Tibial nerve (tissue), 4 donors: ENCODE measurements around the gene DMGDH. TPM values are rescaled to one million over a fixed set of nuclear protein-coding genes. Genes with fewer than 3 reads are reported as not detected.

ENCODE experiments used
- DNase-seq, 2 donors: peaks; one replicate each; pipeline ENCODE4 v3.0.0-alpha.2; 2019; ENCODE audit warnings: low spot score in 2 of 2
- H3K27ac ChIP-seq, 4 donors: fragments of 200-600 bp; sonication (generic) in 3 of 4; one replicate each; pipeline ENCODE4 v1.5.1; 2017 to 2019; ENCODE audit warnings: mild to moderate bottlenecking in 1 of 4
- H3K27me3 ChIP-seq, 2 donors: fragments of 200-600 bp; sonication (generic) in 1 of 2; one replicate each; pipeline versions ENCODE4 v1.5.1 to v1.6.0; 2017 to 2019
- H3K36me3 ChIP-seq, 3 donors: fragments of 200-600 bp; sonication (generic); one replicate each; pipeline ENCODE4 v1.5.1; 2018 to 2019
- H3K4me1 ChIP-seq, 4 donors: fragments of 200-600 bp; sonication (generic) in 3 of 4; one replicate each; pipeline ENCODE4 v1.5.1; 2017 to 2019
- H3K4me3 ChIP-seq, 4 donors: fragments of 200-600 bp; sonication (generic) in 3 of 4; one replicate each; pipeline ENCODE4 v1.5.1; 2017 to 2019; ENCODE audit warnings: mild to moderate bottlenecking in 1 of 4, moderate library complexity in 1 of 4
- H3K9me3 ChIP-seq, 4 donors: fragments of 200-600 bp; sonication (generic) in 3 of 4; one replicate each; pipeline ENCODE4 v1.5.1; 2017 to 2019
- CTCF ChIP-seq, 5 experiments: fragments of 200-600 bp in 3 of 5; fragments of 450-650 bp in 2 of 5; sonication (generic) in 3 of 5; IDR thresholded peaks; one replicate each; pipeline ENCODE4 v1.5.1; 2016 to 2019; ENCODE audit warnings: antibody characterized with exemption in 5 of 5, mild to moderate bottlenecking in 3 of 5, moderate library complexity in 2 of 5
- EP300 ChIP-seq, 2 donors: sonication (generic); formaldehyde crosslinking; IDR thresholded peaks; one replicate each; pipeline ENCODE4 v1.6.1; 2017; ENCODE audit warnings: antibody characterized with exemption in 2 of 2, mild to moderate bottlenecking in 1 of 2
- POLR2A ChIP-seq, 2 donors: fragments of 450-650 bp; IDR thresholded peaks; one replicate each; pipeline ENCODE4 v1.6.1; 2017; ENCODE audit warnings: antibody characterized with exemption in 2 of 2, mild to moderate bottlenecking in 2 of 2, moderate library complexity in 2 of 2
- WGBS, 2 donors: methylation state at CpG; one replicate each; pipeline ENCODE4 v1.1.5; 2018; 5-methylcytosine and 5-hydroxymethylcytosine counted together
- total RNA-seq, 4 donors: library from RNA; depleted of rRNA; stranded (reverse); fragments of >200 nt; gene quantifications; one replicate each; pipeline ENCODE4 v1.1.0, GENCODE V29; 2016

The DMGDH gene
- total RNA-seq, 4 donors from 2014 or later = 7.1 to 20.1 (median 11.8) TPM

- Histone ChIP-seq H3K36me3 (peaks cover 0 to 4% (median 0%) of the 10 kb centered on the region in 3 donors), H3K9me3 (peaks cover 0 to 10% (median 0%) of the 10 kb centered on the region in 4 donors), H3K4me1 (no peaks in the 10 kb centered on the region), H3K4me3 (no peak overlapping the region), H3K27me3 (no peaks in the 10 kb centered on the region), H3K27ac (no peak overlapping the region)
- WGBS, 2 donors = 75 to 93% methylated on average over 2 of the region's 2 CpGs
- TF ChIP-seq POLR2A (IDR thresholded peaks at IDR 0.05) (no peak), CTCF (IDR thresholded peaks at IDR 0.05) (no peak), EP300 (IDR thresholded peaks at IDR 0.05) (no peak)
- DNase-seq = no peak
Measured at GRCh38 chr5:79014631-79015030, 54.8 kb downstream of the DMGDH start.

DNA sequence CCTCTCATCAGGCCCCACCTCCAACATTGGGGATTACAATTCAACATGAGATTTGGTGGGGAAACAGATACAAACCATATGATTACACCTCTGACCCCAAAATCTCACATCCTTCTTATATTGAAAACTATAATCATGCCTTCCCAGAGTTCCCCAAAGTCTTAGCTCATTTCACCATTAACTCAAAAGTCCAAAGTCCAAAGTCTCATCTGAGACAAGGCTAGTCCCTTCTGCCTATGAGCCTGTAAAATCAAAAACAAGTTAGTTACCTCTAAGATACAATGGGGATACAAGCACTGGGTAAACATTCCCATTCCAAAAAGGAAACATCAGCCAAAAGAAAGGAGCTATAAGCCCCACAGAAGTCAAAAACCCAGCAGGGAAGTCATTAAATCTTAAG lies 57.6 kb downstream of the DMGDH start:
- no peak for DNase-seq
- no peak overlapping the region for H3K4me3 ChIP-seq
- peaks cover 0 to 10% (median 0%) of the 10 kb centered on the region in 4 donors for H3K9me3 ChIP-seq
- TF ChIP-seq POLR2A (IDR thresholded peaks at IDR 0.05) (no peak), EP300 (IDR thresholded peaks at IDR 0.05) (no peak), CTCF (IDR thresholded peaks at IDR 0.05) (no peak)
- no peaks in the 10 kb centered on the region for H3K4me1 ChIP-seq
- H3K27ac ChIP-seq = no peak overlapping the region
- peaks cover 0 to 4% (median 0%) of the 10 kb centered on the region in 3 donors for H3K36me3 ChIP-seq
- no peaks in the 10 kb centered on the region for H3K27me3 ChIP-seq

GRCh38 chr5:79011219-79011836 lies 58.1 kb downstream of the DMGDH start:
- Histone ChIP-seq H3K9me3 (peaks cover 0 to 10% (median 0%) of the 10 kb centered on the region in 4 donors), H3K27me3 (no peaks in the 10 kb centered on the region), H3K27ac (no peak overlapping the region), H3K36me3 (peaks cover 0 to 4% (median 0%) of the 10 kb centered on the region in 3 donors), H3K4me3 (no peak overlapping the region), H3K4me1 (no peaks in the 10 kb centered on the region)
- TF ChIP-seq EP300 (IDR thresholded peaks at IDR 0.05) (no peak), CTCF (IDR thresholded peaks at IDR 0.05) (no peak), POLR2A (IDR thresholded peaks at IDR 0.05) (no peak)
- WGBS, 2 donors = 100% methylated on average over 1 of the region's 1 CpG
- no peak for DNase-seq

GRCh38 chr5:79008362-79008761 lies 61.1 kb downstream of the DMGDH start:
- no peaks in the 10 kb centered on the region for H3K4me1 ChIP-seq
- no peak for TF ChIP-seq CTCF (IDR thresholded peaks at IDR 0.05)
- TF ChIP-seq EP300 (IDR thresholded peaks at IDR 0.05) = no peak
- no peak for TF ChIP-seq POLR2A (IDR thresholded peaks at IDR 0.05)
- no peak overlapping the region for H3K4me3 ChIP-seq
- H3K36me3 ChIP-seq = peaks cover 0 to 4% (median 0%) of the 10 kb centered on the region in 3 donors
- DNase-seq = no peak
- no peak overlapping the region for H3K27ac ChIP-seq
- WGBS, 2 donors = 32 to 95% methylated on average over 3 of the region's 3 CpGs
- no peaks in the 10 kb centered on the region for H3K27me3 ChIP-seq
- H3K9me3 ChIP-seq = peaks cover 0 to 10% (median 0%) of the 10 kb centered on the region in 4 donors

DNA sequence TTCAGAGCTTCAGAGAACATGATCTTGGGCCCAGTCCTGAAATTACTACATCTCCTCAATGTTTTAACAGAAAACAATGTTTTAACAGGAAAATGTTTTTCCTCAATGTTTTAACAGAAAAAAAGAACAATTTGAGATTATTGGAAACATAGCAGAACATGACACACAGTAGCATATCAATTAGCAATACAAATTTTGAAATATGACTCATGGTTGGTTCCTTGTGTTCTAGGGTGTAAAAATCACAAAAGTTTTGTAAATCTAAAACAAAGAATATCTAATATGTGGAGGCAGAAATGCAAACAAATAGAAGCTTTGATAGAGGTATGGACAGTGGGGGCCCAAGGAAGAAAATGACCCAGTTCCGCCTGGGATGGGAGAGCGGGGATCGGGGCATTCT lies 61.6 kb downstream of the DMGDH start:
- Histone ChIP-seq H3K4me3 (no peak overlapping the region), H3K36me3 (peaks cover 0 to 4% (median 0%) of the 10 kb centered on the region in 3 donors), H3K27ac (no peak overlapping the region), H3K9me3 (peaks cover 0 to 10% (median 0%) of the 10 kb centered on the region in 4 donors), H3K27me3 (no peaks in the 10 kb centered on the region), H3K4me1 (no peaks in the 10 kb centered on the region)
- 94 to 97% methylated on average over 3 of the region's 3 CpGs for WGBS, 2 donors
- no peak for TF ChIP-seq POLR2A (IDR thresholded peaks at IDR 0.05)
- no peak for TF ChIP-seq CTCF (IDR thresholded peaks at IDR 0.05)
- TF ChIP-seq EP300 (IDR thresholded peaks at IDR 0.05) = no peak
- DNase-seq = no peak
